K562 (cell line): Measurements from ENCODE around the gene PSMD7.

Experiments
- EP400 ChIP-seq: fragments of 450-650 bp; IDR thresholded peaks from 2 replicates; pipeline ENCODE4 v1.6.1; 2017; ENCODE audit warnings: antibody characterized with exemption, mild to moderate bottlenecking, moderate library complexity
- HNRNPK ChIP-seq: fragments of 200-400 bp; formaldehyde crosslinking; IDR thresholded peaks from one replicate; pipeline ENCODE4 v1.6.1; 2018; ENCODE audit warnings: mild to moderate bottlenecking, low read depth, low read length; ENCODE audit not compliant: poor library complexity, severe bottlenecking
- NFXL1 ChIP-seq: fragments of 450-650 bp; formaldehyde crosslinking; IDR thresholded peaks from 2 replicates; pipeline ENCODE4 v1.4.0; 2021; ENCODE audit warnings: mild to moderate bottlenecking

GRCh38 chr16:74296104-74296431 is 546 bp upstream of the PSMD7 start:
- TF ChIP-seq HNRNPK (no peak), NFXL1 (no peak), EP400 (no peak)
